ENCODE data around the gene CLDN25.
"Not testable (repeated sequence)": the region's sequence is repeated elsewhere in the genome, so short reads cannot be mapped to it uniquely, and the experiment has no call there.

Gene CLDN25

DNA sequence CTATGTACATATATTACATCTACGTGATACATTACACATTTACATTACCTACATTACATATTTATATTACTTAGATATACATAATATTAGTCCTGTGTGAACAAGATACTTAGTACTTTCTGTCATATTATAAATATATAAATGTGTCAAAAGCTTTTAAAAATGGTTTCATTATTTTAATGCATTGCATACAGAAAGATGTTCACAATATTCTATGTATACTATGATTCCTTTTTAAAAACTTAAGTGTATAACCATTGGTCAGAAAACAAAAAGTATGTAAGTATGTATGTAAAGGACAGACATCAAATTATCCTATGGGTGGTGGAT is 5.5 kb upstream of the CLDN25 start:
- Histone ChIP-seq H3K27me3 (ENCODE audit: control insufficient read depth, insufficient read depth, low read length) (no peaks in the 10 kb centered on the region), H3K4me3 (ENCODE audit: low read depth, low read length) (peak overlapping the region; percentile 100), H3K9ac (ENCODE audit: low read depth, low read length) (peak overlapping the region; percentile 87)

DNA sequence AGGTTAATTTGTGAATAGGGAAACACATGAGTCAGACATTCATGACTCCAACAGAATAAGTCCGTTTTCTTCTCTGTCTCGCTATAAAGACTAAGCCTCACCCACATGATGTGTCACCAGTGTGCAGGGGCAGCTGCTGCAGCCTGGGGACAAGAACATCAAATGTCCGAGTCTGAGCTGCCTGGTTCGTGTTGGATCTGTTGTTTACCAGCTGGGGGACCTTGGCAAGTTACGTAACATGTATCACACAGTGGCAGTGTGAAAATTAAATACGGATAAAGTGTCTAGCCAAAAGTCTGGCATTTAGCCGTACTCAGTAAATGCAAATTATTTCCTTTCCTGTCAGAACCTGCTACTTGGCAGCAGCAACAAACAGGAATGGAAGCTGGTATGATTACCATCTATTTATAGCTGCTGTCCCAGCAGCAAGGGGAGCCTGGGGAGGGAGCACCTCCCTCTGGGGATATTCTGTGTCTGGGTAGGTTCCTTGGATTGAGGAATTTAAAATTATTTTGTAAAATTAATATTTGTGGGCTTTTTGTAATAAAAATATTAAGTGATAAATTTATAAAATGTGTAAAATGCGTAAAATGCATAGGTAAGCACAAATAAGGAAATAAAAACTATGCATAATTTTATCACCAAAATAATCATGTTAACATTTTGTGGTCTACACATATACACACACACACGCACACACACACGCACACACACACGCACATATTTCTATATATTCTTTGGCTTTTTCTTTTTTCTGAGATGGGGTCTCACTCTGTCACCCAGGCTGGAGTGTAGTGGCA is 1.3 kb upstream of the CLDN25 start:
- Histone ChIP-seq H3K36me3 (ENCODE audit: control insufficient read depth, insufficient read depth, low read length) (peaks cover under 1% of the 10 kb centered on the region), H3K27me3 (ENCODE audit: control insufficient read depth, insufficient read depth, low read length) (no peaks in the 10 kb centered on the region), H3K4me1 (ENCODE audit: control insufficient read depth, insufficient read depth, low read length) (no peaks in the 10 kb centered on the region), H3K9ac (ENCODE audit: low read depth, low read length) (no peak overlapping the region), H3K4me3 (ENCODE audit: low read depth, low read length) (no peak overlapping the region), H3K9me3 (ENCODE audit: control insufficient read depth, insufficient read depth, low read length) (no peaks in the 10 kb centered on the region)

More for the DNA sequence above, 5.5 kb upstream of the CLDN25 start:
- no peaks in the 10 kb centered on the region for H3K4me1 ChIP-seq (ENCODE audit: control insufficient read depth, insufficient read depth, low read length)
- peaks cover 3% of the 10 kb centered on the region for H3K36me3 ChIP-seq (ENCODE audit: control insufficient read depth, insufficient read depth, low read length)
- H3K9me3 ChIP-seq (ENCODE audit: control insufficient read depth, insufficient read depth, low read length): no peaks in the 10 kb centered on the region

DNA sequence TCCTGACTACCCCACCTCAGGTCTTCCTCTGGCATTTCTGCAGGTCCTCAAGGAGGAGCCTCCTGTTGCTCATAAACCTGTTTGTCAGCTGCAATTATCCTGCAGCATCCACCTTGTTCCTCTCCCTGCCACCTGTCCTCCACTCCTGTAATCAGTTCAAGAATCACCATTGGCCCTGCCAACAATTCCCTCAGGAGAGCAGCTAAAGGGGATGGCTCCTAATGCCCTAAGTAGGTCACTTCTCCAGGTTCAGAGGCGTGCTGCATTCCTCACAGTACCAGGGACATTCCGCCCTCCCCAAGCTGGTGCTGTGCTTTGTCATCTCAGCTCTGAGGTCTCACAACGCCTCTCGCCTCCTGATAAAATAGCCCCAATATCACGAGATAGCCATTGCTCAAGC is 2.1 kb downstream of the CLDN25 start:
- H3K4me1 ChIP-seq (ENCODE audit: control insufficient read depth, insufficient read depth, low read length): no peaks in the 10 kb centered on the region
- no peaks in the 10 kb centered on the region for H3K36me3 ChIP-seq (ENCODE audit: control insufficient read depth, insufficient read depth, low read length)
- H3K9ac ChIP-seq (ENCODE audit: low read depth, low read length): no peak overlapping the region
- no peaks in the 10 kb centered on the region for H3K27me3 ChIP-seq (ENCODE audit: control insufficient read depth, insufficient read depth, low read length)
- H3K9me3 ChIP-seq (ENCODE audit: control insufficient read depth, insufficient read depth, low read length): no peaks in the 10 kb centered on the region
- no peak overlapping the region for H3K4me3 ChIP-seq (ENCODE audit: low read depth, low read length)

DNA sequence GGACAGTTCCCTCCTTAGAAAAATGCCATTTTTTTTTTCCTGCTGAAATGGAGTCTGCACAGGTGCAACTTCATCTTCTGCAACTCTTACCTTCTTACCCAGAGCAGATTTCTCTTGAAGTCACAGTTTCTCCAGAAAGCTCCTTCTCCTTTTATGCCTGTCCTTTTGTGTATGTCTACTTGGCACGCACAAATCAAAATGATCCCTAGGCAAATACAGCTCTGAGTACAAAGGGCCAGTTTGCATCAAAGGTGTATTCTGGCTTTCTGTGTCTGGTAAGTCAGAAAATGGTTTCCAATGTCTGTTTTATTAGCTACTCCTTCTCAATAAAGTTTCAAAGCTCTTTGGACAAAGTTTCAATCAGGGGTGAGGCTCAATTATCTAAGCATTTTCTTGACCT is 2.5 kb downstream of the CLDN25 start:
- Histone ChIP-seq H3K4me1 (ENCODE audit: control insufficient read depth, insufficient read depth, low read length) (no peaks in the 10 kb centered on the region), H3K9ac (ENCODE audit: low read depth, low read length) (no peak overlapping the region), H3K9me3 (ENCODE audit: control insufficient read depth, insufficient read depth, low read length) (no peaks in the 10 kb centered on the region), H3K4me3 (ENCODE audit: low read depth, low read length) (no peak overlapping the region), H3K36me3 (ENCODE audit: control insufficient read depth, insufficient read depth, low read length) (no peaks in the 10 kb centered on the region), H3K27me3 (ENCODE audit: control insufficient read depth, insufficient read depth, low read length) (no peaks in the 10 kb centered on the region)

DNA sequence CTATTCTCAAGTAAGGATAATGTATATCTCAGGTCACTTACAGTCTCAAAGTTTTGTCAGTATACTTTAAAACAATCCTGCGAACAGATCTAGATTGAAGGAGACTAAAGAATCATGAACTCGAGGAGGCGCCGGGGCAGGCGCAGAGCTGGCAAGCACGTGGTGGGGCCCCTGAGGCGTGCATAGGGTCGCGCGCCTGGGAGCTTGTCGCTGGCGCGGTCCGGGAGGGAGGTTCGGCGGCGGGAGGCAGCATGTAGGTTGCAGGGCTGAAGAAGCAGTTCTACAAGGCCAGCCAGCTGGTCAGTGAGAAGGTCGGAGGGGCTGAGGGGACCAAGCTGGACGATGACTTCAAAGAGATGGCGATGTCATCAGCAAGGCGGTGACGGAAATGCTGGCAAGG is 9.4 kb downstream of the CLDN25 start:
- H3K27me3 ChIP-seq (ENCODE audit: control insufficient read depth, insufficient read depth, low read length); H3K4me3 ChIP-seq (ENCODE audit: low read depth, low read length); H3K9me3 ChIP-seq (ENCODE audit: control insufficient read depth, insufficient read depth, low read length): not testable (repeated sequence)

DNA sequence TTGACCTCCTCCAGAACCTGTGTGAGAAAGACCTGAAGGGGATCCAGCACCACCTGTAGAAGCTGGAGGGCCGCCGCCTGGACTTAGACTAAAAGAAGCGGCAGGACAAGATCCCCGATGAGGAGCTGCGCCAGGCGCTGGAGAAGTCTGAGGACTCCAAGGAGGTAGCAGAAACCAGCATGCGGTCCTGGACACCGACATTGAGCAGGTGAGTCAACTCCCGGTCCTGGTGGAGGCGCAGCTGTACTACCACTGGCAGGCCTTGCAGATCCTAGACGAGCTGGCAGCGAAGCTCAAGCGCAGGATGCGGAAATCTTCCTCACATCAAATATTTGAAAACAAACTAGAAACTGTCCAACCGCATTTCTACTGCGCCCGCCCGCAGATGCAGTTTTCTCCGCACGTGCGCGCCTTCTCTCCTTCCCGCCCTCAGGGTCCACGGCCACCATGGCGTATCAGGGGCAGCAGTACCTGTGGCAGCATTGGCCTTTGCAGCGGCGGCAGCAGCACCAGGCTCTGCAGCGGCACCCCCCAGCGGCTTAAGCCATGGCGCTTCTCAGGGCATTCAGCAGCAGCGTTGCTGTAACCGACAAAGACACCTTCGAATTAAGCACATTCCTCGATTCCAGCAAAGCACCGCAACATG is 10.2 kb downstream of the CLDN25 start:
- Histone ChIP-seq H3K4me3 (ENCODE audit: low read depth, low read length) (no peak overlapping the region), H3K27me3 (ENCODE audit: control insufficient read depth, insufficient read depth, low read length) (no peaks in the 10 kb centered on the region), H3K9ac (ENCODE audit: low read depth, low read length) (no peak overlapping the region), H3K9me3 (ENCODE audit: control insufficient read depth, insufficient read depth, low read length) (no peaks in the 10 kb centered on the region), H3K36me3 (ENCODE audit: control insufficient read depth, insufficient read depth, low read length) (no peaks in the 10 kb centered on the region), H3K4me1 (ENCODE audit: control insufficient read depth, insufficient read depth, low read length) (no peaks in the 10 kb centered on the region)

More for the DNA sequence above, 9.4 kb downstream of the CLDN25 start:
- H3K9ac ChIP-seq (ENCODE audit: low read depth, low read length); H3K36me3 ChIP-seq (ENCODE audit: control insufficient read depth, insufficient read depth, low read length); H3K4me1 ChIP-seq (ENCODE audit: control insufficient read depth, insufficient read depth, low read length): not testable (repeated sequence)

DNA sequence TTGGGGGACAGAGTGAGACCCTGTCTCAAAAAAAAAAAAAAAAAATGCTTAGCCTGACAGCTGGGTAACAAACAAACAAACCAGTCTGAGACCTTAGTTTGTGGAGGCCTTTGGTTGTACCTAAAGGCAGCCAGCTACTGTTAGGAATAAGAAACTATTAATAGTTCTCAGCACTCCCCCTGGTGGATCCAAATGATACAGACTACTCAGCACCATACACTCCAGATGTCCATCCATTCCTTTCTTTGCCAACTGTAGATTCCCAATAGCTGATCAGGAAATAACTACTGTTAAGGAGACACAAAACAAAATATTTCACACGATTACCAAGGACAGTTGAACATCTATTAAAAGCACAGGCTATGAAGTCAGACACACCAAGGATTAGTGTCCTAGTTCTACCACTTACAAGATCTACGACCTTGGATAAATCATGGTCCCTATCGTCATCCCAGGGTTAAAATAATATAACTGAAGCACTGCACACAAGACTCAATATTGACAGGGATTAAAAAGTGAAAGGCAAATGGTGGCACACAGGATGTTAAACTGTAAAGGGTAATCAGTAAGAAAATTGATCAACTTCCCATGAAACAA is 17.2 kb downstream of the CLDN25 start:
- Histone ChIP-seq H3K9ac (ENCODE audit: low read depth, low read length) (no peak overlapping the region), H3K36me3 (ENCODE audit: control insufficient read depth, insufficient read depth, low read length) (peaks cover 17% of the 10 kb centered on the region), H3K9me3 (ENCODE audit: control insufficient read depth, insufficient read depth, low read length) (no peaks in the 10 kb centered on the region), H3K4me1 (ENCODE audit: control insufficient read depth, insufficient read depth, low read length) (no peaks in the 10 kb centered on the region), H3K27me3 (ENCODE audit: control insufficient read depth, insufficient read depth, low read length) (no peaks in the 10 kb centered on the region), H3K4me3 (ENCODE audit: low read depth, low read length) (no peak overlapping the region)

DNA sequence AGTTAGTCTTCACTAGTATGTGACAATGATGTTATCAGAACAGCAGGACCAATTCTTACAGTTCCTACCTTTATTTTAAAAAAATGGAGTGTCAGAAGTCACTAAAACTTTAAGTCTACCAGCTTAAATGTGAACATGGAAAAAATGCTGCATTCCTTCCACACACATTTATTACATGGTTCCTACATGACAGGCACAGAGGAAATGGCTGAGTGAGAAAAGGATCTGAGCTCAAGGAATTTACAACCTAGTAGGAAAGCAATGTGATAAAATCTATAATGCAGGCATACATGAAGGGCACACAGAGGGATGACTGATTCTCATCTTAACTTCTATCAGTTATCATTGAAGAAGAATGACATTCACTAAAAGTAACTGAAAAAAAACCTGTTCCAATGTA is 23.0 kb downstream of the CLDN25 start:
- Histone ChIP-seq H3K4me3 (ENCODE audit: low read depth, low read length) (no peak overlapping the region), H3K36me3 (ENCODE audit: control insufficient read depth, insufficient read depth, low read length) (peaks cover 43% of the 10 kb centered on the region), H3K9me3 (ENCODE audit: control insufficient read depth, insufficient read depth, low read length) (no peaks in the 10 kb centered on the region), H3K9ac (ENCODE audit: low read depth, low read length) (no peak overlapping the region), H3K27me3 (ENCODE audit: control insufficient read depth, insufficient read depth, low read length) (no peaks in the 10 kb centered on the region), H3K4me1 (ENCODE audit: control insufficient read depth, insufficient read depth, low read length) (no peaks in the 10 kb centered on the region)

DNA sequence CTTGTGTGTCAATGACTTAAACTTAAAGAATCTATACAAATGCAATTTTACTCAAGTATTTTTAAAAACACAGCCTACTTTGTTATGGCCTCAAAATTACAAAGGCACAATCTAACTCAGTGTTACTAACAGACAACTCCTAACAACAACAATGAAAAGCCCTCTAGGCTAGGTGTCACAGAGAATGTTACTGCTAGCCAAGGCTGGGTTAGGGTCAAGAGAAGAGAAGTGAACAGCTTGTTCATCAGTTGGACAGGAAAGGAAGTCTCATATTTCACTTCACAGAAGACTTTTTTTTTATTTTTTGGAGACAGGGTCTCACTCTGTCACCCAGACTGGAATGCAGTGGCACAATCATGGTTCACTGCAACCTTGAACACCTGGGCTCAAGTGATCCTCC is 26.0 kb downstream of the CLDN25 start:
- no peak overlapping the region for H3K9ac ChIP-seq (ENCODE audit: low read depth, low read length)
- peaks cover 41% of the 10 kb centered on the region for H3K36me3 ChIP-seq (ENCODE audit: control insufficient read depth, insufficient read depth, low read length)
- no peaks in the 10 kb centered on the region for H3K9me3 ChIP-seq (ENCODE audit: control insufficient read depth, insufficient read depth, low read length)
- H3K27me3 ChIP-seq (ENCODE audit: control insufficient read depth, insufficient read depth, low read length): no peaks in the 10 kb centered on the region
- no peak overlapping the region for H3K4me3 ChIP-seq (ENCODE audit: low read depth, low read length)
- H3K4me1 ChIP-seq (ENCODE audit: control insufficient read depth, insufficient read depth, low read length): no peaks in the 10 kb centered on the region

DNA sequence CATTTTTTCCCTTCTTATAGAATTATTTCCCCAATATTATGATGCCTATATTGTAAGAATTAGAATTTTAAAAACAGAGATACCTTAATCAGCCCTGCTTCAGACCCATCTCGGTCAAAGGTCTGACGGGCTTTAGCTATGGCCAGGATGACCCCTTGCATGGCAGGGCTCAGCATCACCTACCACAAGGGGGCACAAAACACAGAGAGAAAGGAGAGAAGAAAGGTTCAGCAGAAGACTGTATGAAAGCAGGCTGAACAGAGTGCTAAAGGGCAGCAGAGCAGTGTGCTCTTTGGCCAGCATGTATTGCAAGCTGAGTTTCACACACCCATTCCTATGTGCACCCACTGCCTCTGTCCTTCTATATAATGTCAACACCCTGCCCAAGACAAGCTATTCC is 26.8 kb downstream of the CLDN25 start:
- Histone ChIP-seq H3K4me1 (ENCODE audit: control insufficient read depth, insufficient read depth, low read length) (no peaks in the 10 kb centered on the region), H3K27me3 (ENCODE audit: control insufficient read depth, insufficient read depth, low read length) (no peaks in the 10 kb centered on the region), H3K9me3 (ENCODE audit: control insufficient read depth, insufficient read depth, low read length) (no peaks in the 10 kb centered on the region), H3K36me3 (ENCODE audit: control insufficient read depth, insufficient read depth, low read length) (peaks cover 34% of the 10 kb centered on the region), H3K4me3 (ENCODE audit: low read depth, low read length) (no peak overlapping the region), H3K9ac (ENCODE audit: low read depth, low read length) (no peak overlapping the region)

DNA sequence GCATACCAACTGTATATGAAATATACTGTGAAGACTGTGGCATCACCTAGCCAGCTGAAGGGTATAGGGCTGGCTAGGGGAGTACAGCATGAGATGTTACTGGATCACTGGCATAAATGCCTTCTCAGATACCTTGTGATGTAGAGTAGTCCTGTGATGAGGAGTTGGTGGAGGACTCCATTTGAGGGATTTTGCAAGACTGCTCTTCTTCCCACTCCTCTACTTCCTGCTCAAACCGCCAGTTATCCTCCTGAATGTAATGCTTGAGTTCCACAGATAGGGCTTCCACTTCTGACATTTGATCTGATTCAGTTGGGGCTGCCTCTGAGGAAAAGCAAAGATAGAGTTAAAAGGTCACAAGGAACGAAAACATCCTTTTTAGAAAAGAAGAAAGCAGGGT is 29.3 kb downstream of the CLDN25 start:
- Histone ChIP-seq H3K9me3 (ENCODE audit: control insufficient read depth, insufficient read depth, low read length) (no peaks in the 10 kb centered on the region), H3K27me3 (ENCODE audit: control insufficient read depth, insufficient read depth, low read length) (no peaks in the 10 kb centered on the region), H3K4me3 (ENCODE audit: low read depth, low read length) (no peak overlapping the region), H3K4me1 (ENCODE audit: control insufficient read depth, insufficient read depth, low read length) (no peaks in the 10 kb centered on the region), H3K36me3 (ENCODE audit: control insufficient read depth, insufficient read depth, low read length) (peaks cover 20% of the 10 kb centered on the region), H3K9ac (ENCODE audit: low read depth, low read length) (no peak overlapping the region)

DNA sequence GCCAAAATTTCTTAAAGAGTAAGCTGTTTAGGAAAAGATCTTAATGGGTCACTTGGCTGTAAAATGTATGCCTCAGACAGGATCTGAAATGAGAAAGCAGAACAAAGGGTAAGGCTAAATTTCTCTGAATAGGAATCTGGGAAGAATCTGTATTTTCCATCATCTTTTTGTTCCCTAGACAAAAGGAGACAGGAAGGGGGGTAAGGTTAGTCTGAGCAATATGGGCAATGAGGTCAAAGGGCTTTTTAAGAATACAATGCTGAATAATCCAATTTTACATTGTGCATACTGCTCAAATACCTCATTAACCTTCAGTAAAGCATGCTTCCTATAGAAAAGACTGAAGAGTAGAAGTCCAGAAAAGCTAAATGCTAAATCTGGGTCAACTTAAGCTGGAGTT is 34.6 kb downstream of the CLDN25 start:
- Histone ChIP-seq H3K9me3 (ENCODE audit: control insufficient read depth, insufficient read depth, low read length) (no peaks in the 10 kb centered on the region), H3K4me1 (ENCODE audit: control insufficient read depth, insufficient read depth, low read length) (no peaks in the 10 kb centered on the region), H3K27me3 (ENCODE audit: control insufficient read depth, insufficient read depth, low read length) (no peaks in the 10 kb centered on the region), H3K36me3 (ENCODE audit: control insufficient read depth, insufficient read depth, low read length) (peaks cover 3% of the 10 kb centered on the region), H3K4me3 (ENCODE audit: low read depth, low read length) (no peak overlapping the region), H3K9ac (ENCODE audit: low read depth, low read length) (no peak overlapping the region)
